Fibroblast of lung (primary cell): ENCODE results near the gene DYNLT4. TPM values are rescaled to one million over a fixed set of nuclear protein-coding genes. Genes with fewer than 3 reads are reported as not detected.

Source experiments
- DNase-seq, 2 donors: peaks; one replicate each; pipeline versions ENCODE4 v3.0.0 to v3.0.0-alpha.2; 2010; ENCODE audit warnings: low read depth in 2 of 2
- H2AFZ ChIP-seq: 2 replicates; pipeline ENCODE4 v1.5.1; 2012; ENCODE audit warnings: low read length, control low read depth, inconsistent platforms
- H3K27ac ChIP-seq: 2 replicates; pipeline ENCODE4 v1.5.1; 2011; ENCODE audit warnings: low read length, control low read depth; ENCODE audit not compliant: insufficient read depth
- H3K27me3 ChIP-seq: 2 replicates; pipeline ENCODE4 v1.5.1; 2011; ENCODE audit warnings: mild to moderate bottlenecking, low read length; ENCODE audit not compliant: control insufficient read depth, insufficient read depth
- H3K36me3 ChIP-seq: 2 replicates; pipeline ENCODE4 v1.5.1; 2011; ENCODE audit warnings: low read length; ENCODE audit not compliant: control insufficient read depth, insufficient read depth
- H3K4me1 ChIP-seq: 2 replicates; pipeline ENCODE4 v1.5.1; 2011; ENCODE audit warnings: low read length; ENCODE audit not compliant: control insufficient read depth, insufficient read depth; ENCODE audit errors: extremely low read depth
- H3K4me2 ChIP-seq: 2 replicates; pipeline ENCODE4 v1.5.1; 2011; ENCODE audit warnings: low read length, control low read depth; ENCODE audit not compliant: insufficient read depth; ENCODE audit errors: extremely low read depth
- H3K4me3 ChIP-seq, 4 experiments: fragments of 200-600 bp in 1 of 4; sonication (generic) in 1 of 4; replicated peaks in 1 of 4; 2 replicates each; pipeline ENCODE4 v1.5.1; 2011 to 2016; ENCODE audit warnings: low read length in 4 of 4, low read depth in 3 of 4, mild to moderate bottlenecking in 3 of 4, control low read depth in 2 of 4, inconsistent platforms in 1 of 4, mixed read lengths in 1 of 4; ENCODE audit not compliant: insufficient read depth in 1 of 4; ENCODE audit errors: control extremely low read depth in 1 of 4
- H3K79me2 ChIP-seq: 2 replicates; pipeline ENCODE4 v1.5.1; 2012; ENCODE audit warnings: mild to moderate bottlenecking, low read length, inconsistent platforms; ENCODE audit not compliant: control insufficient read depth, insufficient read depth
- H3K9ac ChIP-seq: 2 replicates; pipeline ENCODE4 v1.5.1; 2011; ENCODE audit warnings: mild to moderate bottlenecking, low read length, control low read depth; ENCODE audit not compliant: insufficient read depth
- H3K9me3 ChIP-seq: 2 replicates; pipeline ENCODE4 v1.5.1; 2012; ENCODE audit warnings: low read depth, low read length; ENCODE audit not compliant: control insufficient read depth, insufficient read depth
- H4K20me1 ChIP-seq: 2 replicates; pipeline ENCODE4 v1.5.1; 2011; ENCODE audit warnings: low read length; ENCODE audit not compliant: control insufficient read depth, insufficient read depth; ENCODE audit errors: extremely low read depth
- EZH2 ChIP-seq: IDR thresholded peaks from 2 replicates; pipeline ENCODE4 v1.5.1; 2012; ENCODE audit warnings: low read length, control low read depth, mild to moderate bottlenecking; ENCODE audit errors: missing control alignments
- polyA plus RNA-seq, 2 donors: library from polyadenylated mRNA; depleted of rRNA in 1 of 2; stranded (reverse) in 1 of 2; unstranded in 1 of 2; fragments of >200 nt; gene quantifications; 2 replicates each; pipeline ENCODE4 v1.2.1, GENCODE V29; 2011 to 2012; ENCODE audit warnings: missing spikeins in 1 of 2
- total RNA-seq: library from RNA; depleted of rRNA; stranded (reverse); fragments of >200 nt; gene quantifications from 2 replicates; pipeline ENCODE4 v1.2.1, GENCODE V29; 2014
- TF ChIP-seq, protein P1 (sequence below), 2 donors: IDR thresholded peaks in 1 of 2; conservative IDR thresholded peaks in 1 of 2; 1 replicate in 1 of 2; 2 replicates in 1 of 2; pipeline ENCODE4 v1.5.1; 2011 to 2012; ENCODE audit warnings: low read length in 2 of 2, control low read depth in 1 of 2, inconsistent platforms in 1 of 2, low read depth in 1 of 2, mild to moderate bottlenecking in 1 of 2

DYNLT4 gene
- total and polyA plus RNA-seq, 2 donors (not counting 1 experiment from before 2014, with no cell fraction given), result 0.66 TPM; not detected in 1

DNA sequence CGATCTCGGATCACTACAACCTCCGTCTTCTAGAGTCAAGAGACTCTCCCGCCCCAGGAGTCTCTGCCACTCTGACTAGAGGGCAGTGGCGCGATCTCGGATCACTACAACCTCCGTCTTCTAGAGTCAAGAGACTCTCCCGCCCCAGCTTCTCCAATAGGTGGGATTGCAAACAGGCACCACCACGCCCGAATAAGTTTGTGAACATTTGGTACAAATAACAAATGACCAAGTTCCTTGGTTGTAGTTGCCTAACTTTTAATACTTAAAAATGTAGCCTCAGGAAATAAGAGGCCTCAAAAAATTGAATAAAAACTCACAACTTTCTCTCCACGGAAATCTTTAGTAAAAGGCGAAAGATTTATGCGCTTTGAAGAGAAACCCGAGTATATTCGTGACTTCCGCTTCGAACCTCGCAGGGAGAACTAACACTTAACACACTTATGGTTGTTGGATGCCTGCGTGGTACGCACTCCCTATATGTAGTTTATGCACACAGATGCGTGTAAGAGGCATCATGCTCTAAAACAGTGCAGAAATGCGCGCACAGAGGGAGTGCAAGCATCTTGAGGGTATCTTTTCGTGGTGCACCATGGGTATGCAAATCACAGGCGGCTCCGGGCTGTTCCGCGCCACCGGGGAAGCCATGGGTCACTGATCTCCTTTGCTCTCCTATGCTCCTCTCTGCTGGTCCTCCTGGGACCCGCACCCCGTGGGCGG is 12.6 kb upstream of the DYNLT4 start:
- H3K27me3 ChIP-seq, result no peaks in the 10 kb centered on the region
- no peaks in the 10 kb centered on the region for H4K20me1 ChIP-seq
- peak; percentile 96 to 97 for DNase-seq
- peak overlapping the region; percentile 30 to 66 (median 58) for H3K4me3 ChIP-seq
- peaks cover 1% of the 10 kb centered on the region for H3K36me3 ChIP-seq
- peaks cover 7% of the 10 kb centered on the region for H3K4me1 ChIP-seq
- peak overlapping the region; percentile 100 for H3K27ac ChIP-seq
- peak overlapping the region; percentile 99 for H2AFZ ChIP-seq
- H3K9ac ChIP-seq, result peak overlapping the region; percentile 97
- H3K4me2 ChIP-seq, result peak overlapping the region; percentile 99
- no peaks in the 10 kb centered on the region for H3K79me2 ChIP-seq
- H3K9me3 ChIP-seq, result no peaks in the 10 kb centered on the region
- TF ChIP-seq, protein P1, sequence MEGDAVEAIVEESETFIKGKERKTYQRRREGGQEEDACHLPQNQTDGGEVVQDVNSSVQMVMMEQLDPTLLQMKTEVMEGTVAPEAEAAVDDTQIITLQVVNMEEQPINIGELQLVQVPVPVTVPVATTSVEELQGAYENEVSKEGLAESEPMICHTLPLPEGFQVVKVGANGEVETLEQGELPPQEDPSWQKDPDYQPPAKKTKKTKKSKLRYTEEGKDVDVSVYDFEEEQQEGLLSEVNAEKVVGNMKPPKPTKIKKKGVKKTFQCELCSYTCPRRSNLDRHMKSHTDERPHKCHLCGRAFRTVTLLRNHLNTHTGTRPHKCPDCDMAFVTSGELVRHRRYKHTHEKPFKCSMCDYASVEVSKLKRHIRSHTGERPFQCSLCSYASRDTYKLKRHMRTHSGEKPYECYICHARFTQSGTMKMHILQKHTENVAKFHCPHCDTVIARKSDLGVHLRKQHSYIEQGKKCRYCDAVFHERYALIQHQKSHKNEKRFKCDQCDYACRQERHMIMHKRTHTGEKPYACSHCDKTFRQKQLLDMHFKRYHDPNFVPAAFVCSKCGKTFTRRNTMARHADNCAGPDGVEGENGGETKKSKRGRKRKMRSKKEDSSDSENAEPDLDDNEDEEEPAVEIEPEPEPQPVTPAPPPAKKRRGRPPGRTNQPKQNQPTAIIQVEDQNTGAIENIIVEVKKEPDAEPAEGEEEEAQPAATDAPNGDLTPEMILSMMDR (conservative IDR thresholded peaks at IDR 0.05 in 1 of 2, IDR thresholded peaks at IDR 0.05 in 1 of 2; ENCODE audit: low read depth in 1 of 2, low read length in 2 of 2), result no peak
- TF ChIP-seq EZH2, result no peak

DNA sequence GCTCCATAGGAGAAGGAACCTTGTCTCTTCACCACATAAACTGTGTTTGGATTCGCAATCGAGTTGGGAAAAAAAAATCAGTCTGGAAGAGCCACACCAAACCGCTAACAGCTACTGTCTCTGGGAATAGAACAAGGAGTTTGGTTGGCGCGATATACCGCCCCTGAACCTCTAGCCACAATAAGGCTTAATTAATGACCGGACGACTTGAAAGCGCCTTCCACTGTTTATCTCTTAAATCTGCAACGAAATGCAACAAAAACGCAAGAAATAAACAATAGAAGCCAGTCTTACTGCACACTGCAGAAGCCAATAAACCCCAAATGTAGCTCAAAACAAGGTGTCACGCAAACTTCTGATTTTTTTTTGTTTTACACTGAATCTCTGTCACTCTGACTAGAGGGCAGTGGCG is 12.1 kb upstream of the DYNLT4 start:
- no peak for DNase-seq
- Histone ChIP-seq H4K20me1 (no peaks in the 10 kb centered on the region), H3K36me3 (peaks cover 1% of the 10 kb centered on the region), H3K9me3 (no peaks in the 10 kb centered on the region), H2AFZ (no peak overlapping the region), H3K9ac (peak overlapping the region; percentile 4), H3K27ac (peak overlapping the region; percentile 100), H3K79me2 (no peaks in the 10 kb centered on the region), H3K27me3 (no peaks in the 10 kb centered on the region), H3K4me1 (peaks cover 7% of the 10 kb centered on the region), H3K4me3 (peak overlapping the region in 2 of 4 experiments; percentile 63 to 66), H3K4me2 (peak overlapping the region; percentile 6)
- TF ChIP-seq, protein P1 (conservative IDR thresholded peaks at IDR 0.05 in 1 of 2, IDR thresholded peaks at IDR 0.05 in 1 of 2; ENCODE audit: low read depth in 1 of 2, low read length in 2 of 2), result no peak
- TF ChIP-seq EZH2, result no peak

DNA sequence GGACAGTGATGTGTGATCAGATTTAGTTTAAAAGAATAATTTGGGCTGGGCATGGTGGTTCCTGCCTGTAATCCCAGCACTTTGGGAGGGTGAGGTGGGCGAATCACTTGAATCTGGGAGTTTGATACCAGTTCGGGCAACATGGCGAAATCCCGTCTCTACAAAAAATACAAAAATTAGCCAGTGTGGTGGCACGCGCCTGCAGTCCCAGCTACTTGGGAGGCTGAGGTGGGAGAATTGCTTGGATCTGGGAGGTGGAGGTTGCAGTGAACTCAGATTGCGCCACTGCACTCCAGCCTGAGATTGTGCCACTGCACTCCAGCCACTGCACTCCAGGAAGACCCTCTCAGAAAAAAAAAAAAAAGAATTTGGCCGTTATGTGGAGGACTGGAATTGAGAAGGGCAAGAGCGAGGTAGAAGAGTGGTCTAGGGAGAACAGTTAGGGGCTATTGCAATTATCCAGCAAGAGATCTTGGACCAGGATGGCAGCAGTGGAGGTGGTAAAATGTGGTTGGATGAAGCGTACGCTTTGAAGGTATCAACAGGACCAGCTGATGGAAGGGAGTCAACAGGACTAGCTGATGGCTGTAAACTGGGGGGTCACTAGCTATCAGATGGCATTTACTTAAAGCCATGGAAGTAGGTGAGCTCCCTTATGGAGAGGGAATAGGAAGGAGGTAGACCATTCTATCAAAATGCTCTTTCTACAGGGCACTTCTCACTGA is 10.8 kb upstream of the DYNLT4 start:
- TF ChIP-seq, protein P1 (conservative IDR thresholded peaks at IDR 0.05 in 1 of 2, IDR thresholded peaks at IDR 0.05 in 1 of 2; ENCODE audit: low read depth in 1 of 2, low read length in 2 of 2), result no peak
- no peak for TF ChIP-seq EZH2
- Histone ChIP-seq H3K9ac (no peak overlapping the region), H3K79me2 (no peaks in the 10 kb centered on the region), H3K36me3 (peaks cover 8% of the 10 kb centered on the region), H4K20me1 (no peaks in the 10 kb centered on the region), H3K4me3 (no peak overlapping the region), H2AFZ (no peak overlapping the region), H3K4me1 (peaks cover 7% of the 10 kb centered on the region), H3K4me2 (no peak overlapping the region), H3K27ac (no peak overlapping the region), H3K9me3 (no peaks in the 10 kb centered on the region), H3K27me3 (no peaks in the 10 kb centered on the region)
- DNase-seq, result no peak
